ENCODE measurements around the gene PRKAR1B. TPM values are rescaled to one million over a fixed set of nuclear protein-coding genes. Genes with fewer than 3 reads are reported as not detected.

PRKAR1B gene
- total RNA-seq, 4 donors from 2014 or later = 1.2 to 12.5 (median 3.6) TPM

DNA sequence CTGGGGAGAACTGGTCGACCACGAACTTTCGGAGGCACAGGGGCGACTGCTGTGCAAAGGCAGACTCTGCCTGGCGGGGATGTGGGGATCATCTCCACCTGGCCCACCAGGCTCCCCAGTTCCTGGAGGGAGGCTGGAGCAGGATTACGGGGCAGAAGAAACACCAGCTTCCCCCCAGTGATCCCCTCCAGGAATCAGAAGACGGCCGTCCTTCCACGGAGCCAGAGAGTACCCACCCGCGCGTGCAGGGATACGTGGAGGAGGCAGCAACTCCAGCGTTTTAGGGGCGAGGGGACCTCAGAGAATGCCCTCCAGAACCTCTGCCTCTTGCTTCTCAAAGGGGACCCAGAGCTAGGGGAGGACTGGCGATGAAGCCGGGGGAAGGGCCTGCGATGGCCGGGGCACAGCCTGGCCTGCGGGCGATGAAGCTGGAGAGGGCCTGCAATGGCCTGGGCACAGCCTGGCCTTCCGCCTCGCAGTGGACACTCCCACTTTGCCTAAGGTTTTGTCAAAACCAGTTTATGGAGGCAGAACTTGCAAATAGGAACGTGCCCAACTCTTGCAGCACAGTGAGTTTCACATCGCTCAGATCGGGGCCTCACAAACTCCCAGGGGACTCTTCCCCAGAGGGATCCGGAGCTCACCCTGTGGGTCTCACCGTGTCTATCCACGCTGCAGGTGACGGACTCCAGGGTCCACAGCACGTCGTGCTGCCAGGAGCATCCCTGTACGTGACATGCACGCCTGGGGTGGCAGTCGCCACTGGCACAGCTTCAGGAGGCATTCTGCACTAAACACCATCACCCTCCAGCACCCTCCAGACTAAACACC lies 129.5 kb downstream of the PRKAR1B start:
- no peaks in the 10 kb centered on the region for H3K27me3 ChIP-seq
- no peak overlapping the region for H3K4me3 ChIP-seq
- H3K4me1 ChIP-seq = peaks cover 18 to 19% of the 10 kb centered on the region in 2 donors
- intact Hi-C loops (cut with DNase I; ENCODE audit: low total_unique reads) (no loop called here), in situ Hi-C loops (cut with MboI; ENCODE audit: low sequenced_read_pairs in 4 of 4) (no loop called here)
- DNase-seq (no peak), ATAC-seq (no peak)
- TF ChIP-seq, protein P1, sequence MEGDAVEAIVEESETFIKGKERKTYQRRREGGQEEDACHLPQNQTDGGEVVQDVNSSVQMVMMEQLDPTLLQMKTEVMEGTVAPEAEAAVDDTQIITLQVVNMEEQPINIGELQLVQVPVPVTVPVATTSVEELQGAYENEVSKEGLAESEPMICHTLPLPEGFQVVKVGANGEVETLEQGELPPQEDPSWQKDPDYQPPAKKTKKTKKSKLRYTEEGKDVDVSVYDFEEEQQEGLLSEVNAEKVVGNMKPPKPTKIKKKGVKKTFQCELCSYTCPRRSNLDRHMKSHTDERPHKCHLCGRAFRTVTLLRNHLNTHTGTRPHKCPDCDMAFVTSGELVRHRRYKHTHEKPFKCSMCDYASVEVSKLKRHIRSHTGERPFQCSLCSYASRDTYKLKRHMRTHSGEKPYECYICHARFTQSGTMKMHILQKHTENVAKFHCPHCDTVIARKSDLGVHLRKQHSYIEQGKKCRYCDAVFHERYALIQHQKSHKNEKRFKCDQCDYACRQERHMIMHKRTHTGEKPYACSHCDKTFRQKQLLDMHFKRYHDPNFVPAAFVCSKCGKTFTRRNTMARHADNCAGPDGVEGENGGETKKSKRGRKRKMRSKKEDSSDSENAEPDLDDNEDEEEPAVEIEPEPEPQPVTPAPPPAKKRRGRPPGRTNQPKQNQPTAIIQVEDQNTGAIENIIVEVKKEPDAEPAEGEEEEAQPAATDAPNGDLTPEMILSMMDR (IDR thresholded peaks at IDR 0.05 in 4 of 5, conservative IDR thresholded peaks at IDR 0.05 in 1 of 5) = no peak
- TF ChIP-seq POLR2A (IDR thresholded peaks at IDR 0.05) = no peak
- no peak overlapping the region for H3K27ac ChIP-seq
- no peaks in the 10 kb centered on the region for H3K9me3 ChIP-seq
- no peaks in the 10 kb centered on the region for H3K36me3 ChIP-seq

DNA sequence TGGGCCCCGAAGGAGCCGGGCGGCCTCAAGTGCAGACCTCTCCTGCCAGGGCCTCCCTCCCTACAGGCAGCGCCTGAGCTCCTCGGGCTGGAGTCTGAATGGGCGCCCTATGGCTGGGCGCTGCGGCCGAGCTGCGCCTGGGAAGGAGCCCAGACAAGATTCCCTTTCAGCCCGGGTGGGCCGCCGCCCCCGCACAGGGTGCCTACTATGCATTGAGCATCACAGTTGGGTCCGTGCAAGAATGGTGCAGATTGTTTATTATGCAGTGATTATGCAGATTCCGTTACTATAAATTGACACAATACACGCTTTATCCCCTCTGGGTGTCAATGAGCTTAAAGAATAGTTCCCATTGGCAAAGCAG lies 130.3 kb downstream of the PRKAR1B start:
- in situ Hi-C loops (cut with MboI; ENCODE audit: low sequenced_read_pairs in 4 of 4) = no loop called here
- Histone ChIP-seq H3K27me3 (no peaks in the 10 kb centered on the region), H3K27ac (no peak overlapping the region), H3K4me1 (peaks cover 17 to 20% of the 10 kb centered on the region in 2 donors), H3K4me3 (no peak overlapping the region), H3K36me3 (no peaks in the 10 kb centered on the region), H3K9me3 (no peaks in the 10 kb centered on the region)
- intact Hi-C loops (cut with DNase I; ENCODE audit: low total_unique reads) = no loop called here
- DNase-seq = no peak
- no peak for ATAC-seq
- TF ChIP-seq, protein P1 (IDR thresholded peaks at IDR 0.05 in 4 of 5, conservative IDR thresholded peaks at IDR 0.05 in 1 of 5) = no peak
- no peak for TF ChIP-seq POLR2A (IDR thresholded peaks at IDR 0.05)

DNA sequence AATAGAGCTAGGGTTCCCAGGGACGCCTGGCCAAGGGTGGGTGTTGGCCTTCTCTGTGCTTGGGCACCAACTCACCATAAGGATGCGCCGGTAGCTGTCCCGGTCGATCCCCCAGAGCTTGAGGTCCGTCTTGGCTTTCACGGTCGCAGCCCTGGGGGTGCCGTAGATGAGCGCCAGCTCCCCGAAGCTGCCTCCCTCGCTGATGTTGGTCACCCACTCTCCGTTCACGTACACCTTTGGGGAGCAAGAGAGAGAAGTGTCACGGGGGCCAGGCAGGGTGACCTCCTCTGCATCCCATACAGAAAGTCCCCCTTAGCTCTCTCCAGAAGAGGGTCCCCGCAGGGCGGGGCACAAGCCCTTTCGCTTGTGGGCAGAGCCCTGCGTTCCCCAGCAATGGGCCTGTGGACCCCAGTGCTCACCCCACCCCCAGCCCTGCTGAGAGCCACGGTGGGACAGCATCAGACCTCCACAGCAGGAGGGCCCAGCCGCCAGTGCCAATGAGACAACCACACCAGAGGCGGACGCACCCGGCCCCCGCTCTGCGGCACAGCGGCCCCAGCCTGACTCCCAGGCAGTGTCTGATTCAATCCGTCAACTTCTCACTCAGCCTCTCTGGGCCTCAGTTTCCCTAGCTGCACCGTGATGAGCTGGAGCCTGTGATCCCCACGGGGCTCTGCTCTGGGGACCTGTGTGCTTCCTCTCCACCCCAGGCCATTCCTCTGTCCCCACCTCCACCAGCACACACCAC lies 130.8 kb downstream of the PRKAR1B start:
- H3K36me3 ChIP-seq = no peaks in the 10 kb centered on the region
- peaks cover 14 to 18% of the 10 kb centered on the region in 2 donors for H3K4me1 ChIP-seq
- in situ Hi-C loops (cut with MboI; ENCODE audit: low sequenced_read_pairs in 4 of 4) (no loop called here), intact Hi-C loops (cut with DNase I; ENCODE audit: low total_unique reads) (no loop called here)
- DNase-seq = no peak
- no peaks in the 10 kb centered on the region for H3K9me3 ChIP-seq
- no peak for ATAC-seq
- TF ChIP-seq, protein P1 (IDR thresholded peaks at IDR 0.05 in 4 of 5, conservative IDR thresholded peaks at IDR 0.05 in 1 of 5) = no peak
- no peak for TF ChIP-seq POLR2A (IDR thresholded peaks at IDR 0.05)
- no peak overlapping the region for H3K27ac ChIP-seq
- H3K27me3 ChIP-seq = no peaks in the 10 kb centered on the region
- no peak overlapping the region for H3K4me3 ChIP-seq

DNA sequence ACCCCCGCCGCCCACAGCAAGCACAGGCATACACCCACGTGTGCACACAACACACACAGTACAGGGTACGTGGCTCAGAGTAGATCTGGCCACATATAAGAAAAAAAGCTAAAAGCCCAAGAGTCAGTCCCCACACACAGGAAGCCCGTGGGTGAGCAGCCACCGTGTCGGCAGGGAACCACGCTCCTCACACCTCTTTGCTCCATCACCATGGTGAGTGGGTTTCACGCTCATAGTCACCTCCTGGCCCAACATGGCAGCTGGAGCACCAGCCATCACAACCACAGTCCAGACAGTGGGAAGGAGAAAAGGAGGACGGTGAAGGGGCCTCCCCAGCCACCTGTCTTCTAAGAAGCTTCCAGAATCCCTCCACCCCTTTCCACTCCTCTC lies 131.5 kb downstream of the PRKAR1B start:
- H3K27ac ChIP-seq = no peak overlapping the region
- intact Hi-C loops (cut with DNase I; ENCODE audit: low total_unique reads) = no loop called here
- H3K4me3 ChIP-seq = no peak overlapping the region
- ATAC-seq (no peak), DNase-seq (no peak)
- H3K9me3 ChIP-seq = no peaks in the 10 kb centered on the region
- H3K27me3 ChIP-seq = no peaks in the 10 kb centered on the region
- peaks cover 21 to 22% of the 10 kb centered on the region in 2 donors for H3K4me1 ChIP-seq
- in situ Hi-C loops (cut with MboI; ENCODE audit: low sequenced_read_pairs in 4 of 4) = no loop called here
- no peak for TF ChIP-seq POLR2A (IDR thresholded peaks at IDR 0.05)
- TF ChIP-seq, protein P1 (IDR thresholded peaks at IDR 0.05 in 4 of 5, conservative IDR thresholded peaks at IDR 0.05 in 1 of 5) = no peak
- no peaks in the 10 kb centered on the region for H3K36me3 ChIP-seq

Data from gastrocnemius medialis (tissue), 4 donors.